HG03095 (cell line): ENCODE measurements around the gene NEDD4L.

Experiments used
- ATAC-seq: cut with Tn5 transposase; IDR thresholded peaks from one replicate; pipeline ENCODE4 v1.9.1; 2021; ENCODE audit warnings: moderate library complexity; ENCODE audit not compliant: unreplicated experiment

The NEDD4L gene

GRCh38 chr18:58438161-58438957 is 394.3 kb downstream of the NEDD4L start:
- ATAC-seq: no peak

DNA sequence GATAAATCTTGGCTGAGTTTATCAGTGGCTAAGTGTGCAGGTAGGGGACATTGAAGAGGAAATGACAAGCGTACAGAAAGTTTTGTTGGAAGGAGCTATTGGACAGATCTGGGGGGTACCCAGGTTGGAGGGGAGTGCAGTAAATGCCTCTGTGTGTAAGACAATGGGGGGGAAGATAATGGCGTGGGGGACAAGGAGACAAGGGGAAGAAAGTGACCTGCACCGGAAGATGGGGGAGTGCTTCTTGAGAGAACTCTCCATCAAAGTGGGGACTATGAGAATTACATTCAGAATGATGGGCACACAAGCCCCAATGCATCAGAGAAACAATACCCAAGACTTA is 394.9 kb downstream of the NEDD4L start:
- no peak for ATAC-seq

DNA sequence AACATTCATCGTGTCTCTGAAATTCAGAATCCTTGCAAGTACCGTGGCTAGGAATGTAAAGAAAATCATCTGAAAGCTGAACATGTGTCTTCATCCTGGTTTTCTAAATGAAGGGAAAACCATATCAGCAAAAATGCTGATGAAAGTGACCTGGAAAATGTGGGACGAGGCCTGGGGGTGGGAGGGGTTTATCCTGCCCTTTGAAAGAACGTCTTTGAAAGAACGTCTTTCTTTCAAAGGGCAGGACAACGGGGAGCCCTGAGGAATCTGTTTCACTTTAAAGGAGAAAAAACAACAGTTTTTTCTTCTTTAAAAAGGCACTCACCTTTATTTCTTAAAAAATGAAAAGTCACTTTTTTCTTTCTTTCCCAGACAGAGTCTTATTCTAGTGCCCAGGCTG is 399.6 kb downstream of the NEDD4L start:
- no peak for ATAC-seq

DNA sequence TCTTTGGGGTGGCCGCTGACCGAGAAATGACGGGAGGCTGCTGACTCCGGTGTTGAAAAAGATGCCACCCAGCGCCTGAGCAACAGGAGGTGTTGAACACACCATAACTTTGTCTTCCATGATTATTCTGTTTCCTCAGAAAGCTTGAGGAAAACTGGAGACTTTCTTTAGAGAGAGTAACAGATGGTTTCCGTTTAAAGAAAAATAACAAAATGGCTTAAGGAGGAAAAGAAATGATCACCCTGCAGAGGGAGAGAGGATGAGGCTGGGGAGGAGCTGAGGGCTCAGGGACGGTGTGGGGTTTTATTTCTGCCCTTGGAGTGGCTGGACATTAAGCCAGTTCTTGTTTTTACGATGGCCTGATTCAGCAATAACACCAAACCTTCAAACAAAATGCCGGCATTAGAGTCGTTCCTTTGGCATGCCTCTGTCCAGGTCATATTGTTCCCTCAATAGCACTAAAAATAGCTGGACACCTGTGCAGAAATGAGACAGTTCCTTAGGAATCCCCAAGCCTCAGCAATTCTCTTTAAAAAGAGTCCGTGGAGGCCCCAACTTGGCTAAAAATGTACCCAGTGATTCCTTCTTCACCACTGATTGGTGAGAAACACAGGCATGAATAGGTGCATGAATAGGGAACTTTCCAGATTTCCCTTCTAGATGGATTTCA is 402.5 kb downstream of the NEDD4L start:
- no peak for ATAC-seq

DNA sequence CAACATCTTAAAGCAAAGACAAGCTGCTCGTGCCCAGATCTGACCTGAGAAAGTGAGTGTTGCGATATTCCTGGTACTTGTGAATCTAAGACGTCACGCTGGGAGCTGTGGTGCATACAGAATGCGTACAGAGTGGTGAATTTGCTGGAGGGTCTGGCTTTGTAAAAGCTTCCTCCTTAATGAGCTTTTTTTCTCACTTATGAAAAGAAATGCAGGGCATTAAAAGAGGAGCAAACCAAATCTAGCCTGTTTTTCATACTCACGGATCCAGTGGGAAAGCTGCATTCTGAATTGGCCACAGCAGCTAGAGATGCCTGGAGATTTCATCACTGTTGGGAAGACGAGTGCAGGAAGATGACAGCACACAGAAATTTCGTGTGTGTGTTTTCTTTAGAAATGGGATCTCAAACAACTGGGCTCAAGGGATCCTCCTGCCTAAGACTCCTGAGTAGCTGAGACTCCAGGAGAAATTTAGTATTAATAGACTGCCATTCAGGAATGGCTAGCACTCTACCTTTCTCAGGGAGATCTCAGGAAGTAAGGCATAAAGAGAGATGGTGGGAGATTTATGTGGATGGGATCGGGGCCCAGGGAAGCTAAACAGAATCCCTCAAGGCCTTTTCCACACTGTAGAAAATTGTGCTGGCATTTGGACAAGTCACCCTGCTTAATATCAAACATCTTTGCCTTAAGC is 403.5 kb downstream of the NEDD4L start:
- no peak for ATAC-seq

DNA sequence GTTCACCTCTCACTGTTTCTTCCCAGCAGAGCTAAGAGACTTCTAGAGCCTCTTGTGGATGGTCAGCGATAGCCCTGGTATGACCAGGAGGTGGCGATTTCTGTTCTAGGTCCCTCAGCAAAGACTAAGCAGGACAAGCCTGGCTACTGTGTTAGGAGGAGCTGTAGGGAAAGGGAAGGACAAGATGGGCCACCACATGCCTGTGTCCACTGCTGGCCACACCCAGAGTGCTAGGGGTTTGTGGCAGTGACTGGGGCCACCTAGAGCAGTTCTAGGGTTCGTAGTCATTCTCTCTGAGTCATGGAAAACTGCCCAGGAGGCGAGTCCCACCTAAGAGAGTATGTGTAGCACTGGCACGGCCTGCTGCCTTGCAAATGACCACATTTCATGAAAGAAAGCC is 405.4 kb downstream of the NEDD4L start:
- ATAC-seq: no peak
